WTC11 (cell line): Measurements from ENCODE around the gene IPCEF1. TPM values are rescaled to one million over a fixed set of nuclear protein-coding genes. Genes with fewer than 3 reads are reported as not detected.

Source experiments
- ATAC-seq: fragments of 200-7000 bp; cut with Tn5 transposase; 2 replicates; pipeline ENCODE4 v1.10.0; 2021; ENCODE audit warnings: mild to moderate bottlenecking, moderate library complexity
- CTCF ChIA-PET: fragments of 300-600 bp; sonication (Branson Sonifier 250); formaldehyde crosslinking; loops from one replicate; lab custom pipeline; 2021; ENCODE audit warnings: antibody characterized with exemption; lab: Charles Lee
- POLR2A ChIA-PET: fragments of 350-600 bp; sonication (Branson Sonifier 250); formaldehyde crosslinking; loops from one replicate; lab custom pipeline; 2021; ENCODE audit warnings: antibody characterized with exemption; lab: Charles Lee
- DNase-seq: peaks from one replicate; pipeline ENCODE4 v3.0.0; 2021; ENCODE audit warnings: low spot score
- H3K27ac Mint-ChIP-seq: 2 replicates; pipeline ENCODE4 v1.8.0; 2021; ENCODE audit warnings: mixed read lengths
- H3K27me3 Mint-ChIP-seq: 2 replicates; pipeline ENCODE4 v1.8.0; 2021; ENCODE audit warnings: low read depth, mild to moderate bottlenecking, moderate library complexity, mixed read lengths
- H3K36me3 Mint-ChIP-seq: 2 replicates; pipeline ENCODE4 v1.8.0; 2021; ENCODE audit warnings: mixed read lengths
- H3K4me1 Mint-ChIP-seq: 2 replicates; pipeline ENCODE4 v1.8.0; 2022; ENCODE audit warnings: mixed read lengths
- H3K4me3 Mint-ChIP-seq: 2 replicates; pipeline ENCODE4 v1.8.0; 2021; ENCODE audit warnings: mild to moderate bottlenecking, moderate library complexity, mixed read lengths
- H3K9me3 Mint-ChIP-seq: 2 replicates; pipeline ENCODE4 v1.8.0; 2021; ENCODE audit warnings: mixed read lengths
- AR ChIP-seq: fragments of 250-450 bp; sonication (Bioruptor Pico); IDR thresholded peaks from 2 replicates; pipeline ENCODE4 v1.9.0; 2021; ENCODE audit warnings: mild to moderate bottlenecking
- ATF2 ChIP-seq: sonication (generic); formaldehyde crosslinking; IDR thresholded peaks from 2 replicates; pipeline ENCODE4 v1.8.1; 2022; ENCODE audit warnings: low read depth, missing genetic modification reagents, borderline replicate concordance
- CREB1 ChIP-seq: sonication (generic); formaldehyde crosslinking; IDR thresholded peaks from 2 replicates; pipeline ENCODE4 v1.8.0; 2023; ENCODE audit warnings: mild to moderate bottlenecking, missing genetic modification reagents
- FOXP1 ChIP-seq: sonication (generic); formaldehyde crosslinking; IDR thresholded peaks from 2 replicates; pipeline ENCODE4 v1.8.0; 2022; ENCODE audit warnings: missing genetic modification reagents, mild to moderate bottlenecking, moderate library complexity, borderline replicate concordance
- MYBL2 ChIP-seq: sonication (generic); formaldehyde crosslinking; IDR thresholded peaks from 2 replicates; pipeline ENCODE4 v1.8.1; 2023; ENCODE audit warnings: mild to moderate bottlenecking, moderate library complexity, missing genetic modification reagents
- RORB ChIP-seq: fragments of 250-450 bp; sonication (Bioruptor Pico); IDR thresholded peaks from 2 replicates; pipeline ENCODE4 v1.9.0; 2021; ENCODE audit warnings: mild to moderate bottlenecking
- total RNA-seq: library from RNA; stranded (reverse); gene quantifications from 3 replicates; pipeline ENCODE4 v1.2.3, GENCODE V29; 2021
- TF ChIP-seq, protein P1 (sequence below): sonication (generic); formaldehyde crosslinking; IDR thresholded peaks from 2 replicates; pipeline ENCODE4 v1.8.0; 2023; ENCODE audit warnings: missing genetic modification reagents
- TF ChIP-seq, protein P2 (sequence below): fragments of 250-450 bp; sonication (Bioruptor Pico); IDR thresholded peaks from 2 replicates; pipeline ENCODE4 v2.1.2; 2022; ENCODE audit warnings: mild to moderate bottlenecking, moderate library complexity
- TF ChIP-seq, protein P3 (sequence below): sonication (generic); formaldehyde crosslinking; IDR thresholded peaks from 2 replicates; pipeline ENCODE4 v1.8.0; 2022; ENCODE audit warnings: mild to moderate bottlenecking, missing genetic modification reagents
- TF ChIP-seq, protein P4 (sequence below): fragments of 200-600 bp; IDR thresholded peaks from 2 replicates; pipeline ENCODE4 v1.8.0; 2022; ENCODE audit warnings: antibody characterized with exemption

IPCEF1 gene
- total RNA-seq, 1 experiment from 2014 or later, result 1.3 TPM

DNA sequence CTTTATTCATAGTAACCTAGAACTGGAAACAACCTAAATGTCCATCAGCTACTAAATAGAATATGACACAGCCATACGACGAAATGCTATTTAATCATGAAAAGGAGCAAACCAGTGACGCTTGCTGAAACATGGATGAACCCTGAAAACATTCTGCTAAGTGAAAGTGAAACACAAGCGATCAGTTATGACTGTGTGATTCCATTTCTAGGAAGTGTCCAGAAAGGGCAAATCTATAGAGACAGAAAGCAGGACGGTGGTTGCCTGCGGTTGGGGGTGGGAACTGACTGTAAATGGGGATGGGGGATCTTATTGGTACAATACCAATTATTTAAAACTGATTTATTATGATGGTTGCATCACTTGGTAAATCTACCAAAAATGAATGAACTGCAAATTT, 126.8 kb downstream of the IPCEF1 start:
- ATAC-seq (no peak), DNase-seq (no peak)
- TF ChIP-seq ATF2 (CRISPR knock-in tag) (no peak), RORB (CRISPR knock-in tag) (no peak)
- ChIA-PET CTCF (no interaction called here), POLR2A (no interaction called here)
- Mint-ChIP-seq H3K36me3 (no peaks in the 10 kb centered on the region), H3K27me3 (no peaks in the 10 kb centered on the region), H3K4me1 (peaks cover 8% of the 10 kb centered on the region), H3K27ac (no peak overlapping the region), H3K9me3 (no peaks in the 10 kb centered on the region), H3K4me3 (no peak overlapping the region)

DNA sequence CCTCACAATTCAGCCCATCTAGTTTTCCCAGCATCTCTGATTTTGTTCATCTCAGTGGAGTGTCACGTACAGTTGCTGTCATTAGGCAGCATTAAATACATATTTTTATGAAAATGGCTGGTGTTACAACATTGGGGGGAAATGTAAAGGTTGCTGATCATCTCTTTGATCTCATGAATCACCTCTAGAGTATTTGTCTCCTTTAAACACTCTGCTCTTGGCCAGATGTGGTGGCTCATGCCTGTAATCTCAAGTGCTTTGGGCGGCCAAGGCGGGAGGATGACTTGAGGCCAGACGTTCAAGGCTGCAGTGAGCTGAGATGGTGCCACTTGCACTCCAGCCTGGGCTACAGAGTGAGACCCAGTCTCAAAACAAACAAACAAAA, 128.1 kb downstream of the IPCEF1 start:
- peaks cover 8% of the 10 kb centered on the region for H3K4me1 Mint-ChIP-seq
- H3K27me3 Mint-ChIP-seq, result no peaks in the 10 kb centered on the region
- no peak overlapping the region for H3K27ac Mint-ChIP-seq
- H3K9me3 Mint-ChIP-seq, result no peaks in the 10 kb centered on the region
- H3K4me3 Mint-ChIP-seq, result no peak overlapping the region
- ATAC-seq (no peak), DNase-seq (no peak)
- ChIA-PET POLR2A (no interaction called here), CTCF (no interaction called here)
- TF ChIP-seq MYBL2 (no peak), AR (CRISPR knock-in tag) (no peak)
- TF ChIP-seq, protein P1, sequence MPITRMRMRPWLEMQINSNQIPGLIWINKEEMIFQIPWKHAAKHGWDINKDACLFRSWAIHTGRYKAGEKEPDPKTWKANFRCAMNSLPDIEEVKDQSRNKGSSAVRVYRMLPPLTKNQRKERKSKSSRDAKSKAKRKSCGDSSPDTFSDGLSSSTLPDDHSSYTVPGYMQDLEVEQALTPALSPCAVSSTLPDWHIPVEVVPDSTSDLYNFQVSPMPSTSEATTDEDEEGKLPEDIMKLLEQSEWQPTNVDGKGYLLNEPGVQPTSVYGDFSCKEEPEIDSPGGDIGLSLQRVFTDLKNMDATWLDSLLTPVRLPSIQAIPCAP, result no peak
- no peaks in the 10 kb centered on the region for H3K36me3 Mint-ChIP-seq

GRCh38 chr6:154227862-154228520, 128.6 kb downstream of the IPCEF1 start:
- CTCF ChIA-PET, result no interaction called here

More at GRCh38 chr6:154227862-154228520, 128.6 kb downstream of the IPCEF1 start:
- H3K4me1 Mint-ChIP-seq, result peaks cover 8% of the 10 kb centered on the region
- TF ChIP-seq, protein P2, sequence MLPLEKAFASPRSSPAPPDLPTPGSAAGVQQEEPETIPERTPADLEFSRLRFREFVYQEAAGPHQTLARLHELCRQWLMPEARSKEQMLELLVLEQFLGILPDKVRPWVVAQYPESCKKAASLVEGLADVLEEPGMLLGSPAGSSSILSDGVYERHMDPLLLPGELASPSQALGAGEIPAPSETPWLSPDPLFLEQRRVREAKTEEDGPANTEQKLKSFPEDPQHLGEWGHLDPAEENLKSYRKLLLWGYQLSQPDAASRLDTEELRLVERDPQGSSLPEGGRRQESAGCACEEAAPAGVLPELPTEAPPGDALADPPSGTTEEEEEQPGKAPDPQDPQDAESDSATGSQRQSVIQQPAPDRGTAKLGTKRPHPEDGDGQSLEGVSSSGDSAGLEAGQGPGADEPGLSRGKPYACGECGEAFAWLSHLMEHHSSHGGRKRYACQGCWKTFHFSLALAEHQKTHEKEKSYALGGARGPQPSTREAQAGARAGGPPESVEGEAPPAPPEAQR, result no peak
- TF ChIP-seq, protein P3, sequence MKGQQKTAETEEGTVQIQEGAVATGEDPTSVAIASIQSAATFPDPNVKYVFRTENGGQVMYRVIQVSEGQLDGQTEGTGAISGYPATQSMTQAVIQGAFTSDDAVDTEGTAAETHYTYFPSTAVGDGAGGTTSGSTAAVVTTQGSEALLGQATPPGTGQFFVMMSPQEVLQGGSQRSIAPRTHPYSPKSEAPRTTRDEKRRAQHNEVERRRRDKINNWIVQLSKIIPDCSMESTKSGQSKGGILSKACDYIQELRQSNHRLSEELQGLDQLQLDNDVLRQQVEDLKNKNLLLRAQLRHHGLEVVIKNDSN (CRISPR knock-in tag), result no peak
- TF ChIP-seq, protein P4, sequence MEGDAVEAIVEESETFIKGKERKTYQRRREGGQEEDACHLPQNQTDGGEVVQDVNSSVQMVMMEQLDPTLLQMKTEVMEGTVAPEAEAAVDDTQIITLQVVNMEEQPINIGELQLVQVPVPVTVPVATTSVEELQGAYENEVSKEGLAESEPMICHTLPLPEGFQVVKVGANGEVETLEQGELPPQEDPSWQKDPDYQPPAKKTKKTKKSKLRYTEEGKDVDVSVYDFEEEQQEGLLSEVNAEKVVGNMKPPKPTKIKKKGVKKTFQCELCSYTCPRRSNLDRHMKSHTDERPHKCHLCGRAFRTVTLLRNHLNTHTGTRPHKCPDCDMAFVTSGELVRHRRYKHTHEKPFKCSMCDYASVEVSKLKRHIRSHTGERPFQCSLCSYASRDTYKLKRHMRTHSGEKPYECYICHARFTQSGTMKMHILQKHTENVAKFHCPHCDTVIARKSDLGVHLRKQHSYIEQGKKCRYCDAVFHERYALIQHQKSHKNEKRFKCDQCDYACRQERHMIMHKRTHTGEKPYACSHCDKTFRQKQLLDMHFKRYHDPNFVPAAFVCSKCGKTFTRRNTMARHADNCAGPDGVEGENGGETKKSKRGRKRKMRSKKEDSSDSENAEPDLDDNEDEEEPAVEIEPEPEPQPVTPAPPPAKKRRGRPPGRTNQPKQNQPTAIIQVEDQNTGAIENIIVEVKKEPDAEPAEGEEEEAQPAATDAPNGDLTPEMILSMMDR, result no peak
- no peak for TF ChIP-seq FOXP1 (CRISPR knock-in tag)
- no peak for TF ChIP-seq CREB1
- TF ChIP-seq, all 79 proteins: peak for 0
- no peaks in the 10 kb centered on the region for H3K36me3 Mint-ChIP-seq
- DNase-seq (no peak), ATAC-seq (no peak)
- no peaks in the 10 kb centered on the region for H3K9me3 Mint-ChIP-seq
- H3K4me3 Mint-ChIP-seq, result no peak overlapping the region
- H3K27me3 Mint-ChIP-seq, result no peaks in the 10 kb centered on the region
- POLR2A ChIA-PET, result no interaction called here
- no peak overlapping the region for H3K27ac Mint-ChIP-seq
